Inflammatory macrophage treated with lipopolysaccharide for 4 hours (primary cell): Measurements from ENCODE around the gene ZNF529.

Experiments used
- DNase-seq: peaks from one replicate; pipeline ENCODE4 v3.0.0-alpha.2; 2020

Gene ZNF529

DNA sequence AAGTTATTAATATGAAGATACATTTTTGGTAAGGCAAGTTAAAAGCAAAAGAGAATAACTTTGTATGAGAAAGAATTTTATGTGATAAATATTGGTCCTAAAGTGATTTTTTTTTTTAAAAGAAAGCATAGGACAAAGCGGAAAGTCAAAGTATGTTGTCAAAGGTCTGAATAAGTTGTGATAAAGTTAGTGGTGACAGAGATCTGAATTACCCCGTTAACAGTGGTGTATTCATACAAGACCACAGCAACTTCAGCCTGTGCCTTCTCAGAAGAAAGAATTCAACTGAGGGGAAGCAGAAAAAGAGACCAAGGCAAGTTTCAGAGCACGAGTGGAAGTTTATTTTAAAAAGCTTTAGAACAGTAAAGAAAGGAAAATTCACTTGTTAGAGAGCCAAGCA, 64.8 kb downstream of the ZNF529 start:
- DNase-seq: no peak

GRCh38 chr19:36501973-36502372, 71.1 kb downstream of the ZNF529 start:
- DNase-seq: no peak

DNA sequence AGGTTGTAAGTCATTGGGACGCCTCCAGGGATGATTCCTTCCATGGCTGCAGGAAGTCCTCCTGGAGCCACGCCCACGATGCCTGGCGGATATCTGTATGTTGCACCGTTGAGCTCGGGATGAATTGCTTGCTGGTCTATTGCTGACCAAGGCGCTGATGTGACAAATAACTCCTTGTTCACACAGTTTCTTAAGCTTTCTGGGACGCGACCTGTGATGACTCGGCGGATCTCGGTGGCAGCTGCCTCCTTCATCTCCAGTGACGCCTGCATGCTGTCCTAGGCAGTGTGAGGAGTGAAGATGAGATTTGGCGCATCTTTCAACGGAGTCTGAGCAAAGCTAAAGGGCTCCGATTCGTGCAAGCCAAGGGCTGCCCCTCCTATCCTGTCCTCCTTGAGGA, 76.1 kb downstream of the ZNF529 start:
- DNase-seq: no peak
